ENCODE data around the gene COL6A3. TPM values are rescaled to one million over a fixed set of nuclear protein-coding genes. Genes with fewer than 3 reads are reported as not detected.

The COL6A3 gene
- polyA plus RNA-seq, 2 of the 4 experiments (the other 2 are of a cell fraction), result 0.10 to 0.28 TPM

DNA sequence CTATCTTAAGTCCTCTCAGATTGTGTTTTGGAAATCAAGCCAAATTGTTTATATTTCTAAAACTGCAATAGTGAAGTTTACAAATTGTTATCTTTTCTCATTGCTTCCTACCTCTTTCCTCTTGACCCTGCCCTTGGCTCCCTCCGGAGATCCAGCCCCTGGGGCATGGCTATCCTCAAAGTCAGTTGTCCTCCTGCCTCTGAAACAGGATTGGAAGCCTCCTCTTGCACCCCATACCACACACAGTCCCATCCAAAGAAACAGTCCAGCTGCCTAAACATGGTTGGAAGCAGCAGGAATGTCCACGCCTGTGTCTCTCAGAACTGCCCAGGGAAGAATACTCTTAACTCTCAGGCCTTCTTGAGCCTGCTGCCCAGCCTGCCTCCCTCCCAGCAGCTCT, 30.1 kb upstream of the COL6A3 start (continued):
- TF ChIP-seq TFCP2L1 (CRISPR knock-in tag; IDR thresholded peaks at IDR 0.05), result no peak
- no peak for TF ChIP-seq ZNF302 (CRISPR knock-in tag; IDR thresholded peaks at IDR 0.05)
- no peak for TF ChIP-seq RAD21 (conservative IDR thresholded peaks at IDR 0.05 in 1 of 2, IDR thresholded peaks at IDR 0.05 in 1 of 2)
- no peak for TF ChIP-seq SMC3 (IDR thresholded peaks at IDR 0.05)
- TF ChIP-seq POLR2A (IDR thresholded peaks at IDR 0.05; ENCODE audit: low read length), result no peak
- TF ChIP-seq FOSL2 (IDR thresholded peaks at IDR 0.05), result no peak
- TF ChIP-seq FOSL2 (CRISPR knock-in tag; IDR thresholded peaks at IDR 0.05), result no peak
- no peak for TF ChIP-seq HOXA7 (CRISPR knock-in tag; IDR thresholded peaks at IDR 0.05)
- TF ChIP-seq SREBF2 (IDR thresholded peaks at IDR 0.05), result no peak

DNA sequence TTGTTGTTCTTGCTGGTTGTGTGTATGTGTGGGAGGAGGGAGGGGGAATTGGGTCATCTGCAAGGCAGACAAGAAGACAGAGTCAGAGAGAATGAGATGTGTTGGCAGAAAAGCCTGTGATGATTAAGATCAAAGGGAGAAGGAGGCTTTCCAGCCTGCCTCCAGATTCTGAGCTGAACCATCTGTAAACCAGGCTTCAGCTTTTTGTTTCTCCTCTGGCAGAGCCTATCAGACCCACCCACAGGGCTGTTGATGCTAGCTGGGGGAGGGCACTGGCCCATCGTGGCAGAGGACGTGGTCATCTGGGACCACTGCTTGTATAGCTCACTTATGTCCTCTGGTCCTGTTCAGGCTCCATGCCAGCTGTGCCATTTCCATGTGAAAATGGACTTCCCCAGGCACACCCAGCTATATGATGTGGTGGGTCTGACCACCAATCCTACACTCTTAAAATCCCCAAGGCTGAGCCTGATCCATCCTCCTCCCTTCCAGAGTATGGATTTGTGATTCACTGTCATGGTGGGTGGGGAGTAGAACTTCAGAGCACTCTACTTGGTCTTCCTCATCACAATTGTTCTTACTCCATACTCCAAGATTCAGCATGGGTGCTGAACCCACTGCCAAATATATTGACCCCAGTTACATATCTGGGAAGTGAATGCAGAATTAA, 27.8 kb upstream of the COL6A3 start:
- Histone ChIP-seq H3K27ac (no peak overlapping the region), H3K9me3 (peaks cover 5% of the 10 kb centered on the region; the same call in 2 of the 3 replicates), H3K4me3 (no peak overlapping the region), H3K4me1 (no peaks in the 10 kb centered on the region), H3K4me2 (no peak overlapping the region)
- ATAC-seq (no peak), DNase-seq (ENCODE audit: low read depth in 1 of 2, low spot score in 1 of 2) (no peak), FAIRE-seq (no peak)
- POLR2A ChIA-PET, result no interaction called here
- no peak for TF ChIP-seq MAZ (IDR thresholded peaks at IDR 0.05; ENCODE audit: borderline replicate concordance, low read depth, low read length)
- no peak for TF ChIP-seq JUN (IDR thresholded peaks at IDR 0.05)
- TF ChIP-seq ZSCAN20 (CRISPR knock-in tag; IDR thresholded peaks at IDR 0.05), result no peak
- TF ChIP-seq KDM1A (IDR thresholded peaks at IDR 0.05; ENCODE audit: low read depth), result no peak
- TF ChIP-seq CHD4 (IDR thresholded peaks at IDR 0.05; ENCODE audit: borderline replicate concordance), result no peak
- no peak for TF ChIP-seq CEBPB (IDR thresholded peaks at IDR 0.05)
- TF ChIP-seq GATA3 (IDR thresholded peaks at IDR 0.05; ENCODE audit: borderline replicate concordance), result no peak
- TF ChIP-seq, protein P1, sequence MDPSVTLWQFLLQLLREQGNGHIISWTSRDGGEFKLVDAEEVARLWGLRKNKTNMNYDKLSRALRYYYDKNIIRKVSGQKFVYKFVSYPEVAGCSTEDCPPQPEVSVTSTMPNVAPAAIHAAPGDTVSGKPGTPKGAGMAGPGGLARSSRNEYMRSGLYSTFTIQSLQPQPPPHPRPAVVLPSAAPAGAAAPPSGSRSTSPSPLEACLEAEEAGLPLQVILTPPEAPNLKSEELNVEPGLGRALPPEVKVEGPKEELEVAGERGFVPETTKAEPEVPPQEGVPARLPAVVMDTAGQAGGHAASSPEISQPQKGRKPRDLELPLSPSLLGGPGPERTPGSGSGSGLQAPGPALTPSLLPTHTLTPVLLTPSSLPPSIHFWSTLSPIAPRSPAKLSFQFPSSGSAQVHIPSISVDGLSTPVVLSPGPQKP (IDR thresholded peaks at IDR 0.05; ENCODE audit: low read depth, low read length), result no peak
- TF ChIP-seq CBX8 (IDR thresholded peaks at IDR 0.05), result no peak
- TF ChIP-seq EHMT2 (IDR thresholded peaks at IDR 0.05; ENCODE audit: low read depth), result no peak
- TF ChIP-seq ZNF302 (CRISPR knock-in tag; IDR thresholded peaks at IDR 0.05), result no peak
- TF ChIP-seq, protein P2, sequence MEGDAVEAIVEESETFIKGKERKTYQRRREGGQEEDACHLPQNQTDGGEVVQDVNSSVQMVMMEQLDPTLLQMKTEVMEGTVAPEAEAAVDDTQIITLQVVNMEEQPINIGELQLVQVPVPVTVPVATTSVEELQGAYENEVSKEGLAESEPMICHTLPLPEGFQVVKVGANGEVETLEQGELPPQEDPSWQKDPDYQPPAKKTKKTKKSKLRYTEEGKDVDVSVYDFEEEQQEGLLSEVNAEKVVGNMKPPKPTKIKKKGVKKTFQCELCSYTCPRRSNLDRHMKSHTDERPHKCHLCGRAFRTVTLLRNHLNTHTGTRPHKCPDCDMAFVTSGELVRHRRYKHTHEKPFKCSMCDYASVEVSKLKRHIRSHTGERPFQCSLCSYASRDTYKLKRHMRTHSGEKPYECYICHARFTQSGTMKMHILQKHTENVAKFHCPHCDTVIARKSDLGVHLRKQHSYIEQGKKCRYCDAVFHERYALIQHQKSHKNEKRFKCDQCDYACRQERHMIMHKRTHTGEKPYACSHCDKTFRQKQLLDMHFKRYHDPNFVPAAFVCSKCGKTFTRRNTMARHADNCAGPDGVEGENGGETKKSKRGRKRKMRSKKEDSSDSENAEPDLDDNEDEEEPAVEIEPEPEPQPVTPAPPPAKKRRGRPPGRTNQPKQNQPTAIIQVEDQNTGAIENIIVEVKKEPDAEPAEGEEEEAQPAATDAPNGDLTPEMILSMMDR (IDR thresholded peaks at IDR 0.05), result no peak
- TF ChIP-seq ZC3H11A (IDR thresholded peaks at IDR 0.05), result no peak
- no peak for TF ChIP-seq HOXA7 (CRISPR knock-in tag; IDR thresholded peaks at IDR 0.05)
- TF ChIP-seq ESRRA (IDR thresholded peaks at IDR 0.05; ENCODE audit: borderline replicate concordance, low read length), result no peak
- TF ChIP-seq HOXB13 (CRISPR knock-in tag; IDR thresholded peaks at IDR 0.05; ENCODE audit: low read depth), result no peak
- TF ChIP-seq RFX5 (IDR thresholded peaks at IDR 0.05), result no peak
- no peak for TF ChIP-seq SMC3 (IDR thresholded peaks at IDR 0.05)
- TF ChIP-seq, protein P3, sequence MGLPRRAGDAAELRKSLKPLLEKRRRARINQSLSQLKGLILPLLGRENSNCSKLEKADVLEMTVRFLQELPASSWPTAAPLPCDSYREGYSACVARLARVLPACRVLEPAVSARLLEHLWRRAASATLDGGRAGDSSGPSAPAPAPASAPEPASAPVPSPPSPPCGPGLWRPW (IDR thresholded peaks at IDR 0.05), result no peak
- 44% methylated on average over 2 of the region's 2 CpGs for WGBS (ENCODE audit: missing lambda C conversion rate)
- CTCF ChIA-PET, result interaction anchor here (1.1 to 2.5 kb wide), 4 partner anchors 15 to 130 kb away, joined by 4 to 8 read pairs (median 6); no protein-coding TSS in a partner anchor
